Endothelial cell of umbilical vein (primary cell): ENCODE results near the gene WDR27. TPM values are rescaled to one million over a fixed set of nuclear protein-coding genes. Genes with fewer than 3 reads are reported as not detected.

Experiments
- BruUV-seq: library from RNA; stranded (reverse); fragments of 400-500 nt; replicated peaks from 2 replicates; lab custom pipeline; 2021; lab: Mats Ljungman, UMichigan
- CTCF ChIA-PET: fragments of 300-600, 350-600 bp; sonication (Branson Sonifier 250); formaldehyde crosslinking; loops from one replicate; lab custom pipeline; 2021; ENCODE audit warnings: antibody characterized with exemption, inconsistent platforms; lab: Charles Lee
- POLR2A ChIA-PET: fragments of 300-600, 350-600 bp; sonication (Branson Sonifier 250); formaldehyde crosslinking; loops from one replicate; lab custom pipeline; 2021; ENCODE audit warnings: antibody characterized with exemption, inconsistent platforms; lab: Charles Lee
- DNase-seq: peaks from one replicate; pipeline ENCODE4 v3.0.0-alpha.2; 2011; ENCODE audit warnings: low read depth, low spot score
- FAIRE-seq: peaks from 2 replicates; lab custom pipeline; 2011; peaks lifted over from hg19 to GRCh38; lab: Jason Lieb, UNC
- H2AFZ ChIP-seq: 2 replicates; pipeline ENCODE4 v1.6.0; 2012; ENCODE audit warnings: low read depth, low read length, control low read depth, inconsistent platforms
- H3K27ac ChIP-seq: 2 replicates; pipeline ENCODE4 v1.5.1; 2011; ENCODE audit warnings: low read depth, mild to moderate bottlenecking, control low read depth, low read length, moderate library complexity; ENCODE audit not compliant: insufficient read depth
- H3K27me3 ChIP-seq, 2 experiments: 2 replicates each; pipeline versions ENCODE4 v1.6.0 to v1.6.1; 2011; ENCODE audit warnings: low read length in 2 of 2, mixed read lengths in 1 of 2; ENCODE audit not compliant: control insufficient read depth in 2 of 2, insufficient read depth in 2 of 2
- H3K36me3 ChIP-seq, 2 experiments: 2 replicates in 1 of 2; 3 replicates in 1 of 2; pipeline ENCODE4 v1.5.1; 2011; ENCODE audit warnings: low read length in 2 of 2, mild to moderate bottlenecking in 1 of 2, moderate library complexity in 1 of 2; ENCODE audit not compliant: control insufficient read depth in 2 of 2, insufficient read depth in 2 of 2; ENCODE audit errors: extremely low read depth in 1 of 2
- H3K4me1 ChIP-seq: 3 replicates; pipeline ENCODE4 v1.5.1; 2011; ENCODE audit warnings: mild to moderate bottlenecking, low read length; ENCODE audit not compliant: control insufficient read depth, insufficient read depth; ENCODE audit errors: extremely low read depth
- H3K4me2 ChIP-seq: 2 replicates; pipeline ENCODE4 v1.6.1; 2011; ENCODE audit warnings: low read length, control low read depth, mixed read lengths; ENCODE audit not compliant: insufficient read depth
- H3K4me3 ChIP-seq, 3 experiments: fragments of 200-600 bp in 1 of 3; sonication (generic), shearing (Covaris generic) in 1 of 3; replicated peaks in 1 of 3; 2 replicates each; pipeline ENCODE4 v1.5.1; 2011 to 2016; ENCODE audit warnings: control low read depth in 3 of 3, low read length in 3 of 3, mild to moderate bottlenecking in 2 of 3, inconsistent platforms in 1 of 3, low read depth in 1 of 3, moderate library complexity in 1 of 3; ENCODE audit not compliant: insufficient read depth in 1 of 3
- H3K79me2 ChIP-seq: 2 replicates; pipeline ENCODE4 v1.6.0; 2012; ENCODE audit warnings: low read length, inconsistent platforms; ENCODE audit not compliant: control insufficient read depth, insufficient read depth
- H3K9ac ChIP-seq: replicated peaks from 2 replicates; pipeline ENCODE3; 2011; ENCODE audit warnings: low read length, control low read depth; ENCODE audit not compliant: insufficient read depth; ENCODE audit errors: extremely low read depth
- H3K9me1 ChIP-seq: replicated peaks from 3 replicates; pipeline ENCODE4 v1.6.0; 2011; ENCODE audit warnings: mild to moderate bottlenecking, low read length; ENCODE audit not compliant: control insufficient read depth, insufficient read depth; ENCODE audit errors: extremely low read depth
- H3K9me3 ChIP-seq: replicated peaks from 2 replicates; pipeline ENCODE4 v1.5.1; 2012; ENCODE audit warnings: low read length, inconsistent platforms; ENCODE audit not compliant: control insufficient read depth, insufficient read depth
- H4K20me1 ChIP-seq: replicated peaks from 2 replicates; pipeline ENCODE3; 2011; ENCODE audit warnings: mild to moderate bottlenecking, low read length; ENCODE audit not compliant: control insufficient read depth, insufficient read depth; ENCODE audit errors: extremely low read depth
- CTCF ChIP-seq, 2 donors: IDR thresholded peaks; 1 replicate in 1 of 2; 2 replicates in 1 of 2; pipeline ENCODE4 v1.5.1; 2011; ENCODE audit warnings: low read length in 2 of 2, mild to moderate bottlenecking in 2 of 2, moderate library complexity in 2 of 2, control low read depth in 1 of 2, inconsistent platforms in 1 of 2, low read depth in 1 of 2; ENCODE audit not compliant: insufficient read depth in 1 of 2; ENCODE audit errors: extremely low read depth in 1 of 2
- EZH2 ChIP-seq: IDR thresholded peaks from 2 replicates; pipeline ENCODE4 v1.6.1; 2012; ENCODE audit warnings: borderline replicate concordance, low read depth, mild to moderate bottlenecking, moderate library complexity, low read length, inconsistent platforms; ENCODE audit not compliant: severe bottlenecking
- FOS ChIP-seq: IDR thresholded peaks from 2 replicates; pipeline ENCODE4 v1.6.1; 2011; ENCODE audit warnings: mild to moderate bottlenecking, low read length, moderate library complexity, borderline replicate concordance; ENCODE audit not compliant: insufficient read depth
- GATA2 ChIP-seq: IDR thresholded peaks from 2 replicates; pipeline ENCODE4 v1.7.0; 2011; ENCODE audit warnings: low read depth, mild to moderate bottlenecking, moderate library complexity, mixed read lengths, low read length; ENCODE audit not compliant: insufficient read length, insufficient read depth
- JUN ChIP-seq: IDR thresholded peaks from 2 replicates; pipeline ENCODE4 v1.6.1; 2011; ENCODE audit warnings: borderline replicate concordance, low read depth; ENCODE audit not compliant: insufficient read length, insufficient read depth
- MAX ChIP-seq: IDR thresholded peaks from 2 replicates; pipeline ENCODE4 v1.6.1; 2011; ENCODE audit not compliant: insufficient read depth, insufficient read length
- MYC ChIP-seq: IDR thresholded peaks from one replicate; pipeline ENCODE4 v1.6.1; 2011; ENCODE audit warnings: mild to moderate bottlenecking, low read depth, low read length
- POLR2A ChIP-seq: IDR thresholded peaks from 2 replicates; pipeline ENCODE4 v1.6.1; 2012; ENCODE audit warnings: low read depth, mild to moderate bottlenecking, control low read depth, low read length
- POLR2AphosphoS5 ChIP-seq: IDR thresholded peaks from 2 replicates; pipeline ENCODE4 v1.6.1; 2012; ENCODE audit warnings: low read depth, mild to moderate bottlenecking, control low read depth, low read length, moderate library complexity; ENCODE audit not compliant: insufficient read depth
- dilution Hi-C: fragments of 300-500 bp; cut with MboI; formaldehyde crosslinking; loops from one replicate; pipeline ENCODE4 v1.15.0; 2019; ENCODE audit warnings: low sequenced_read_pairs; ENCODE audit not compliant: extremely low pct_ligation_motif_present
- intact Hi-C: fragments of 100-400 bp; cut with micrococcal nuclease; formaldehyde crosslinking; loops from one replicate; pipeline ENCODE4 v1.10.0; 2022
- polyA plus RNA-seq, 4 experiments: library from polyadenylated mRNA; depleted of rRNA in 3 of 4; stranded (reverse) in 3 of 4; unstranded in 1 of 4; fragments of >200 nt; gene quantifications; 2 replicates each; pipeline versions ENCODE4 v1.2.1 to v1.2.3, GENCODE V29; 2011 to 2012; ENCODE audit warnings: missing spikeins in 1 of 4
- total RNA-seq: library from RNA; stranded (reverse); gene quantifications from 2 replicates; pipeline ENCODE4 v1.2.3, GENCODE V29; 2021

The WDR27 gene
- total and polyA plus RNA-seq, 2 donors (not counting 3 experiments of a cell fraction or from before 2014, with no cell fraction given), result 60.1 to 69.7 TPM

- ChIA-PET POLR2A (no interaction called here), CTCF (no interaction called here)
- intact Hi-C loops (no loop called here), dilution Hi-C loops (no loop called here)
- H2AFZ ChIP-seq, result no peak overlapping the region
- no peaks in the 10 kb centered on the region for H3K79me2 ChIP-seq
- H3K4me2 ChIP-seq, result no peak overlapping the region
- TF ChIP-seq CTCF (IDR thresholded peaks at IDR 0.05; ENCODE audit: extremely low read depth in 1 of 2, insufficient read depth in 1 of 2, low read depth in 1 of 2, low read length in 2 of 2), result no peak
- no peak overlapping the region for H3K4me3 ChIP-seq
- no peaks in the 10 kb centered on the region for H3K36me3 ChIP-seq
- no peaks in the 10 kb centered on the region for H3K9me3 ChIP-seq
- H3K27me3 ChIP-seq, result no peaks in the 10 kb centered on the region
- no TSS peak for BruUV-seq
- H3K27ac ChIP-seq, result no peak overlapping the region
- no peaks in the 10 kb centered on the region for H4K20me1 ChIP-seq
- FAIRE-seq (no peak), DNase-seq (no peak)
- H3K9me1 ChIP-seq, result no peaks in the 10 kb centered on the region
- no peaks in the 10 kb centered on the region for H3K4me1 ChIP-seq
- H3K9ac ChIP-seq, result no peak overlapping the region
These were observed 244.1 kb downstream of the WDR27 start for GRCh38 chr6:169457762-169458161.

DNA sequence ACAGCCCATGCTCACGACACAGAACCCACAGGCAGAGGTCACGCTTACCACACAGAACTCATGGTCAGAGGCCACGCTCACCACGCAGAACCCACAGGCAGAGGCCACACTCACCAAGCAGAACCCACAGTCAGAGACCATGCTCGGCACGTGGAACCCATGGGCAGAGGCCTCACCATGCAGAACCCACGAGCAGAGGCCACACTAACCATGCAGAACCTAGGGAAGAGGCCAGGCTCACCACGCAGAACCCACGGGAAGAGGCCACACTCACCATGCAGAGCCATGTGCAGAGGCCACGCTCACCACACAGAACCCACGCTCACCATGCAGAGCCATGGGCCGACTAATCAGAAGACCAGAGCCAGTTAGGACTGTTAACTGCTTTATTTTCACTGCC lies 245.0 kb downstream of the WDR27 start:
- H4K20me1 ChIP-seq, result no peaks in the 10 kb centered on the region
- FAIRE-seq (no peak), DNase-seq (no peak)
- no TSS peak for BruUV-seq
- intact Hi-C loops (no loop called here), dilution Hi-C loops (no loop called here)
- no peaks in the 10 kb centered on the region for H3K4me1 ChIP-seq
- POLR2A ChIA-PET, result no interaction called here
- H3K27me3 ChIP-seq, result no peaks in the 10 kb centered on the region
- H3K4me3 ChIP-seq, result no peak overlapping the region
- no peaks in the 10 kb centered on the region for H3K36me3 ChIP-seq
- CTCF ChIA-PET, result no interaction called here
- TF ChIP-seq FOS (no peak), GATA2 (no peak), EZH2 (no peak), CTCF (IDR thresholded peaks at IDR 0.05; ENCODE audit: extremely low read depth in 1 of 2, insufficient read depth in 1 of 2, low read depth in 1 of 2, low read length in 2 of 2) (no peak), MAX (no peak), MYC (no peak), POLR2AphosphoS5 (no peak), POLR2A (no peak), JUN (no peak)
- H3K4me2 ChIP-seq, result no peak overlapping the region
- no peaks in the 10 kb centered on the region for H3K79me2 ChIP-seq
- no peaks in the 10 kb centered on the region for H3K9me1 ChIP-seq
- H2AFZ ChIP-seq, result no peak overlapping the region
- no peak overlapping the region for H3K9ac ChIP-seq
- no peak overlapping the region for H3K27ac ChIP-seq
- no peaks in the 10 kb centered on the region for H3K9me3 ChIP-seq
